ENCODE data around the gene CFHR3.
"Not testable (repeated sequence)": the region's sequence is repeated elsewhere in the genome, so short reads cannot be mapped to it uniquely, and the experiment has no call there.

DNA sequence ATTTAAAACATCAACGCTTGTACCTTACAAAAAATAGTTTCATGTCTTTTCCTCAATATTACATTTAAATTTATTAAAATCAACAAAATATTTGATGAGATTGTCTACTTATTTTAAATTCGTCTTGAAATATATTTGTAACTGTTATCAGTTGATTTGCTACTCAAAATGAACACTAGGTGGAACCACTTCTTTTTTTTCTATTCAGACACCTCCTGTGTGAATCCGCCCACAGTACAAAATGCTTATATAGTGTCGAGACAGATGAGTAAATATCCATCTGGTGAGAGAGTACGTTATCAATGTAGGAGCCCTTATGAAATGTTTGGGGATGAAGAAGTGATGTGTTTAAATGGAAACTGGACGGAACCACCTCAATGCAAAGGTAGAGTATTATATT, 31.4 kb upstream of the CFHR3 start:
- TF ChIP-seq, protein P1, sequence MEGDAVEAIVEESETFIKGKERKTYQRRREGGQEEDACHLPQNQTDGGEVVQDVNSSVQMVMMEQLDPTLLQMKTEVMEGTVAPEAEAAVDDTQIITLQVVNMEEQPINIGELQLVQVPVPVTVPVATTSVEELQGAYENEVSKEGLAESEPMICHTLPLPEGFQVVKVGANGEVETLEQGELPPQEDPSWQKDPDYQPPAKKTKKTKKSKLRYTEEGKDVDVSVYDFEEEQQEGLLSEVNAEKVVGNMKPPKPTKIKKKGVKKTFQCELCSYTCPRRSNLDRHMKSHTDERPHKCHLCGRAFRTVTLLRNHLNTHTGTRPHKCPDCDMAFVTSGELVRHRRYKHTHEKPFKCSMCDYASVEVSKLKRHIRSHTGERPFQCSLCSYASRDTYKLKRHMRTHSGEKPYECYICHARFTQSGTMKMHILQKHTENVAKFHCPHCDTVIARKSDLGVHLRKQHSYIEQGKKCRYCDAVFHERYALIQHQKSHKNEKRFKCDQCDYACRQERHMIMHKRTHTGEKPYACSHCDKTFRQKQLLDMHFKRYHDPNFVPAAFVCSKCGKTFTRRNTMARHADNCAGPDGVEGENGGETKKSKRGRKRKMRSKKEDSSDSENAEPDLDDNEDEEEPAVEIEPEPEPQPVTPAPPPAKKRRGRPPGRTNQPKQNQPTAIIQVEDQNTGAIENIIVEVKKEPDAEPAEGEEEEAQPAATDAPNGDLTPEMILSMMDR (IDR thresholded peaks at IDR 0.05) = peak; percentile 18; the same call in 1 of the 2 replicates
- TF ChIP-seq, protein P2, sequence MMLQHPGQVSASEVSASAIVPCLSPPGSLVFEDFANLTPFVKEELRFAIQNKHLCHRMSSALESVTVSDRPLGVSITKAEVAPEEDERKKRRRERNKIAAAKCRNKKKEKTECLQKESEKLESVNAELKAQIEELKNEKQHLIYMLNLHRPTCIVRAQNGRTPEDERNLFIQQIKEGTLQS (CRISPR knock-in tag; conservative IDR thresholded peaks at IDR 0.05) = not testable (repeated sequence)
- TF ChIP-seq MAX, MYBL2 (CRISPR knock-in tag; IDR thresholded peaks at IDR 0.05): not testable (repeated sequence)
- TF ChIP-seq, protein P3, sequence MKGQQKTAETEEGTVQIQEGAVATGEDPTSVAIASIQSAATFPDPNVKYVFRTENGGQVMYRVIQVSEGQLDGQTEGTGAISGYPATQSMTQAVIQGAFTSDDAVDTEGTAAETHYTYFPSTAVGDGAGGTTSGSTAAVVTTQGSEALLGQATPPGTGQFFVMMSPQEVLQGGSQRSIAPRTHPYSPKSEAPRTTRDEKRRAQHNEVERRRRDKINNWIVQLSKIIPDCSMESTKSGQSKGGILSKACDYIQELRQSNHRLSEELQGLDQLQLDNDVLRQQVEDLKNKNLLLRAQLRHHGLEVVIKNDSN (CRISPR knock-in tag; IDR thresholded peaks at IDR 0.05) = not testable (repeated sequence)

All from WTC11 (cell line).